HG02798 (cell line): ENCODE results near the gene CD207.

Experiments used
- ATAC-seq: cut with Tn5 transposase; IDR thresholded peaks from one replicate; pipeline ENCODE4 v1.9.1; 2021; ENCODE audit warnings: mild to moderate bottlenecking; ENCODE audit not compliant: unreplicated experiment, poor library complexity

CD207 gene

GRCh38 chr2:70797506-70797905 is 38.1 kb downstream of the CD207 start:
- no peak for ATAC-seq

GRCh38 chr2:70796262-70796661 is 39.4 kb downstream of the CD207 start:
- no peak for ATAC-seq

GRCh38 chr2:70795164-70795995 is 40.2 kb downstream of the CD207 start:
- ATAC-seq, result no peak

- no peak for ATAC-seq
Measured at GRCh38 chr2:70793450-70793849, 42.2 kb downstream of the CD207 start.

- ATAC-seq, result no peak
Measured at GRCh38 chr2:70790136-70790828, 45.3 kb downstream of the CD207 start, which contains the start of gene FIGLA. Gene FIGLA, minus strand, starts transcription at chr2:70790643. Its CDS starts 5 bp downstream, at chr2:70790638.

- no peak for ATAC-seq
Measured at GRCh38 chr2:70789304-70790135, 46.1 kb downstream of the CD207 start.

GRCh38 chr2:70785137-70785911 is 50.3 kb downstream of the CD207 start:
- no peak for ATAC-seq

GRCh38 chr2:70784320-70784719 is 51.3 kb downstream of the CD207 start:
- ATAC-seq, result no peak
